ENCODE results near the gene FCSK.

GRCh38 chr16:70460737-70461261, 6.4 kb downstream of the FCSK start:
- TF ChIP-seq CTCF (IDR thresholded peaks at IDR 0.05) (no peak), POLR2AphosphoS5 (IDR thresholded peaks at IDR 0.05) (no peak)
